Measurements from ENCODE around the gene C4BPA.
A peak's percentile ranks its signal among the peaks of the same experiment; 100 is the strongest.

The C4BPA gene

DNA sequence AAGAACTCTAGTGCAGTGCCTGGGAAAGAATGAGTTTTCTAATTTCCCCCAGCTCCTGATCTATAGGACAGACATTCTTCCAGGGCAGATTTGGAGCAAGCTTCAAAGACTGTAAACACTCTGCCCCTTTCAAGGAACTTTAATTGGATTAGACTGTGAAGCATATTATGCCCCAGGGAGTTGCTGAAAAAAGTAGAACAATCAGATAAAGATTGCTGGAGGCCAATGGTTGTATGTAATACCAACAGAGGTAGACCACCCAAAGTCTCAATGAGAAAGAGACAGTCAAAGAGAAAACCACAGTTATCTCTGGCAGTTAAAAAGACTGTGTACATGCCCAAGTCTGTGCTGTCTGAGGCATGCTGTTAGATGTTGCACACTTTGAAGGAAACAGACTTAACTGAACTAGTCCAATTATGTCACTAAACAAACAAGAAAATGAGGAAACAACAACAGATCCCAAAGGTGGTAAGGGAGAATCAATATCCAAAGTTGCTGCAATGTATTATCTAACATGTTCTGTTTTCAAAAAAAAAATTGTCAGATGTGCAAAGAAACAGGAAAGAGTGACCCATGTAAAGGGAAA is 24.4 kb downstream of the C4BPA start:
- peak; percentile 56 for DNase-seq

DNA sequence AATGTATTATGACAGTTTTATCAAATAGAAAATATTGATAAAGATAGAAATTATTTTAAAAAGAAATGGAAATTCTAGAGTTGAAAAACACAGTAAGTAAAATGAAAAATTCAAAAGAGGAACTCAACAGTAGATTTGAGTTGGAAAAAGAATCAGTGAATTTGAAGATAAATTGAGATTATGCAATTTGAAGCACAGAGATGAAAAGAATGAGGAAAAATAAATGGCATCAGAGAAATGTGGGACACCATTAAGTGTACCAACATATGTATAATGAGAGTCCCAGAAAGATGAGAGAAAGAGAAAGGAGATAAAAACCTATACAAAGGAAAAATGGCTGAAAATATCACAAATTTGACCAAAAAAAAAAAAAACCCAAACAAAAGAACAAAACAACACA is 25.0 kb downstream of the C4BPA start:
- no peak for DNase-seq

DNA sequence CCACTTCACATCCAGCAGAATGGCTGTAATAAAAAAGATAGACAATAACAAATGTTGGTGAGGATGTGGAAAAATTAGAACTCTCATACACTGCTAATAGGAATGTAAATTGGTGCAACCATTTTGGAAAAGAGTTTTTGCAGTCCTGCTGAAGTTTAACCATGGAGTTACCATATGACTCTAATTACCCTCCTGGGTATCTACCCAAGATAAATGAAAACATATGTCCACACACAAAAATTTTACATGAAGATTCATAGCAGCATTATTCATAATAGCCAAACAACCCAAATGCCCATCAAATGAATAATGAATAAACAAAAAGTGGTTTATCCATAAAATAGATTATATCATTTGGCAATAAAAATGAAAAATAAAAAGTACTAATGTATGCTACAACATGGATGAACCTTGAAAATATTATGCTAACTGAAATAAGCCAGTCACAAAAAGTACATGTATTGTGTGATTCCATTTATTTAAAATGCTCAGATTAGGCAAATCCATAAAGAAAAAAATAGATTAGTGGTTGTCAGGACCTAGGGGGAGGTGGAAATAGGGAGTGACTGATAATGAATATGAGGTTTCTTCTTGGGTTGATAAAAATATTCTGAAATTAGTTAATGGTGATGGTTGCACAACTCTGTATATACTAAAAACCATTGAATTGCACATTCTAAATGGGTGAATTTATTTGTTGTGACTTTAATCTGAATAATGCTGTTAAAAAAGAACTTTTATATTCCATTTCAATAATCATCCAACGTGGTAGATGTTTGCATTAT is 26.4 kb downstream of the C4BPA start:
- no peak for DNase-seq

DNA sequence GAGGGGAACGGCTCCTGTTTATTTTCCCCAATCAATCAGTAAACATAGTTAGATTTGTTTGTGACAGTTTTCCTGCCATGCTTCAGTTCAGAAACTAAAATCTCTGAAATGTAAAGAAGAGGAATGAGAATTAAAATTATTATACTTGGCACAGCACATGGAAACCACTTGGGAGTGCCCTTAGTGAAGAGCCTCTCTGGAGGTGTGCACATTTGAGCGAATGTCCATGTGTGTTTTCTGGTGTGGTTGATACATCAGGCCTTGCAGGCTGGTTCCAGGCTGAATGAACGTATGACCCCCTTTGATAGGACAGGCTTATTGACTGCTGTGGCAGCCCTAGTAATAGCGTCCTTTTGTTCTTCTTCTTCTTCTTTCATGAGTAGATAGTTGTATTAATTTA is 27.1 kb downstream of the C4BPA start:
- DNase-seq: no peak

DNA sequence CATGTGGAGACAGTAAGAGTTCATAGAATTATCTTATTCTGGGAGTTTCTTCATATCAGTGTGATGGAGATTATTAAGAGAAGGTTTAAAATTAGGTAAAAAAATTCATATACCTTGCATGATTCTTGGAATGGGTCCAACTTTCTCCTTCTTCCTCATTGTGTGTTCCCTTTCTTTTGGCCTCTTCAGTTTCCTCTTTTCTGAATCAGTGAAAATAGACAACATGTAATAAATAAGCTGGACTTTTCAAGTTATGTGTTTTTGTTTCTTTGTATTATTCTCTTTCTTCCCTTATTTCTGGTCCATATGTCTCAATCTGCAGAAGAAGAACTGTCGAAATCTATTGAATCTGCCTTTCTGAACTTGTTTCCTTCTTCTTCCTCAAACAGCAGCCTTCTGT is 30.5 kb downstream of the C4BPA start:
- no peak for DNase-seq

DNA sequence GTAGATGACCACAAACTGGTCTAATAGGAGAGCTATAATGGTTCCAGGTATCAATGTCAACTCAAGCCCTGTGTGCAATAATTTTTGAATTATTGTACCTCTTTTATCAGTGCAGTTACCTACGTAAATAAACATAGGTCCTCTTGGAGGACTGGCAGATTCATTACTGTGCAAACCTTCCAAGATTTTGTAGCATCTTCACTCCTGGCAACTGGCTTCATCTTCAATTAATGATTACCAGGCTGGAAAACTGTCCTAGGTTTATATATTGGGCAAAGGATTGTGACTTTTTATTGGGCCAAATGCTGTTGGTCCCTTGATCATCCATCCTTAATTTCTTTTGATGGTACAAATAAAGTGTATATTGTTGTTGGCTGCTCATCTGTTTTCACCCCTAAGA is 35.6 kb downstream of the C4BPA start:
- DNase-seq: no peak

DNA sequence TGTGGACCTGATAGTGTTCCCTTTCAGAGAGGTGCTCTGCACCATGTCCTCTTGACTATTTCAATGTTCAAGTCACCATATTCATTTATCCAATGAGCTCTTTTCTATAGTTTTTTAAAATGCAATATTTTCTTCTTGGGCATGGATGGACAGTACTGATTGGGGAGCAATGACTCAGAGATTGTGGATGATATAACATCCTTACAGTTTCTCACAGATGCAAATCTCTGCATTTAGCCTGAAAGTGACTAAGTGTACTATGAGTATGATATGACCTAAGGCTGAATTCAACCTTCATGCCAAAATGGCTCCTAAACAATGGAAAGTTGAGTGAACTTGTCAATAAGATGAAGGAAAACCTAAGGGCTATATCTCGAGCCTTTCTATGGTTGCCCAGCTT is 36.5 kb downstream of the C4BPA start:
- no peak for DNase-seq

DNA sequence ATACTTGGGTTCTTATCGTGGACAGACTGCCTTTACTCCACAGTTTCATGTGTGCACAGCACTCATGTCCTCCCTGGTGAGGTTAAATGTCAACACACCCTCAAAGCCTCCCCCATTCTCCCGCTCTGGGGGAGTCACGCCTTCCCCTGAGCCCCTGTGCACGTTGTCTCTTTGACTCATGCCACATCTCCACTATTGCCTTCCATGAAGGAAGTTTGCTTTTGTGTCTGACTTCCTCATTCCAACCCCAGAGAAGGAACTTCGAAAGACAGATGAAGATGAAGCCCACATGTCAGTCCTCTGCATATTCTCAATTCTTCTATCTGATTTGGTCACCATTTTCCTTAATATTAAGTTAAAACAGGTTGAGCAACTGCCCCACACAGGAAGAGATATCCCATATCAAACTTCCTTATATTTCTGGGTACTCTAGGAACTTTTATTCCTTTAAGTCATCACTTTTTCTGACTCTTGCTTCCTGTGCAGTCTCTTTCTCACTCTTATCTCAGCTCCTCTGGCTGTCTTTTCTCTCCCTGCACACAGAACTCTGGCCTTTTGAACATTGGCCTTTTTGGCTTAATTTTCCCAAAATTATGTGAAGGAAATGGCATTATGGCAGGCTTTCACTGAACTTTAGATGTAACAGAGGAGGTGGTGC is 41.5 kb downstream of the C4BPA start:
- DNase-seq: no peak

DNA sequence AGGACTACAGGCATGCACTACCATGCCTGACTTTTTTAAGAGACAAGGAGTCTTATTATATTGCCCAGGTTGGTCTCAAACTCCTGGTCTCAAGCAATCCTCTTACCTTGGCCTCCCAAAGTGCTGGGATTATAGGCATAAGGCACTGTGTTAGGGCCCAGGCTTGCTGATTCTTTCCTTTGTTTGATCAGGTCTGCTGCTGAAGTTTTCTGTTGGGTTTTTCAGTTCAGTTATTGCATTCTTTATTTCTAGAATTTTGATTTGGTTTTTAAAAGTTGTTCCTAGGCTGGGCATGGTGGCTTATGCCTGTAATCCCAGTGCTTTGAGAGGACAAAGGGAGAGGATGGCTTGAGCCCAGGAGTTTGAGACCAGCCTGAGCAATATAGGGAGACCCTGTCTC is 47.9 kb downstream of the C4BPA start:
- DNase-seq: no peak

DNA sequence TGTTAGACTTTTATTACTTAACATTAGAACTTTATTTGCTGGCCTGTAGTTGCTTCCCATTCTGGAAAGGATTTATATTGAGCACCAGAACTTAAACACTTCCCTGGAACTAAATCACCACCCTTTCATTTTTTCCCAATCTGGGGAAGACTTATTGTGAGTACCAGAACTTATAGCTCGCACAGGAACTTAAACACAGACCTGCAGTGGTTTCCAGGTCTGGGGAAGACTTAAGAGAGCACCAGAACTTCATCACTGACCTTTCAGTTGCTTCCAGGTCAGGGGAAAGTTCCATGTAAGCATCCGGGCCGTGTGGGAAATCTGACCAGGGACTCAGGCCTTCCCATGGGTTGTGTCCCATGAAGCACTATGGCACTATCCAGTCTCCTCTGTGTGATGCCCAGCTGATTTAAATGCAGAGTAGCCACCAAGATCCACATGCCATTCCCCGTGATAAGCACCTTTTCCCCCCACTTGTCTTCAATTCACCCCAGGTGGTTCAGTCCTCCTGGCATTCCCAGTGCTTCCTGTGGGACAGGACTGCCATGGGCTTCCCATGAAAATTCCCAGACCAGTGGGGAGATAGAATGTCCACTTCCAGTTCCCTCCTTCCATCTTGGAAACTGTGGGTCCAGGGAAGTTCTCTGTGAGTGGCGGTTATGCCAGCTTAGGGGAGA is 48.9 kb downstream of the C4BPA start:
- peak; percentile 8 for DNase-seq

DNA sequence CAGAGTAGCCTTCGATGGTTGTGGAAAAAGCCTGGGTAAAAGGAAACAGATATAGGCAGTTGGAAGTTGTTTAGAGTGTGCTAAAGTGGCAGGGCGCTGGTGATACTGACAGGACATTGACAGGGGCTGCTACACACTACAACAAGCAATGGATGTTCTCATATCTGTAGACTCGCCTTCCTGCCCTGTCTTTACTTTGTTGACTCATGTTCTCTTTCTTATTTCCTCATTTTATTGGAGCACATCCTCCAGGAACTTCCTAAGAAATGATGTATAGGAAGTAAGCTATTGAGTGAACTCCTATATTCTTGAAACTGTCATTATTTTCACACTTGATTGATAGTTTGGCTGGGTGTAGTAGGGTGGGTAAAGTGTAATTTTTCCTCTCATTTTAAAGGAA is 51.0 kb downstream of the C4BPA start:
- no peak for DNase-seq

DNA sequence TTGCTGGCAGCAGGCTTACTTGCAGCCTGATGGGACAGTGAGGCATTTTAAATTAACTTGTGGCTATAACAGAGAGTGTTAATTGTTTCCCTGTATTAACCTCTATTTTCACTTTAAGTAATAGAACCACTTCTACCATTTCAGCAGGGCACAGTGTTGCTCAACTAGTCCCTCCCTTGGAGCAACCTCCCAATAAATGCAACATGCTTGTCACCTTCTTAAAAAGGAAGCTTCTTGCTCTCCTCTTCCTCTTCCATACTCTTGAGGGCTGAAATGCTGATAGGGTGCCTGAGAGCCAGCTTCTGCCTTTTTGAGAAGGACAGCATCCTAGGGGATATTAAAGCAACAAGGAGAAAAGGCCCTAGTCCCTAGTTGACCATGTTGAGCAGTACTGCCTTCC is 52.1 kb downstream of the C4BPA start:
- no peak for DNase-seq

DNA sequence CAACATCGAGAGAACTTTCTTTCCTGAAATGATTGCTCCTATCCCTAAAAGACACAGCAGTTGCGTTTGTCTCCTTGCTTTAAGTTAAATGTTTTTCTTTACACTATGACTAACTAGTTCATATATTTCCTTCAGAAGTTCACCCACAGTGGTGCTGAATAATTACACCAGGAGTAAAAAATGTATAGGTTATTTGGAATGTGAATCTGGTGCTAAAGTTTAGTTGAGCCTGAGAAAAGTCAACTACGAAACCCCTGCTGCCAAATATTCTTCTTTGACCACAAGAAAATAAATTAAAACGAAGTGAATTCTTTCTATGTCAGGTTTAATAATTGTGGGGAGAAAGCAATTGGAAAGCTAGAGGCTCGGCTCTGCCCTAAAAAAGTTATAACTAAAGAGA is 52.8 kb downstream of the C4BPA start:
- no peak for DNase-seq

DNA sequence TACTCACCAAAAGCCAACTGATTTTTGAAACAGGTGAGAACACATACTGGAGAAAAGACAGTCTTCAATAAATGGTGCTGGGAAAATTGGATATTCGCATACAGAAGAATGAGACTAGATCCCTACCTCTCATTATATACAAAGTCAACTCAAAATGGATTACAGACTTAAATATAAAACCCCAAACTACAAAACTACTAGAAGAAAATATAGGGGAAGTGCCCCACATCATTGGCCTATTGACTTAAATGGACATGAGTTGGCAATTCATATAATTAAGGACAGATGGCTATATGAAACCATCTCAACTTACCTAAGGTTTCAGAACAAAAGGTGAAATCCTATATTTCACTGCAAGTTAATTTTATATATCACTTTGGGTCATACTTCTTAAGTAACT is 60.1 kb downstream of the C4BPA start:
- DNase-seq: no peak

DNA sequence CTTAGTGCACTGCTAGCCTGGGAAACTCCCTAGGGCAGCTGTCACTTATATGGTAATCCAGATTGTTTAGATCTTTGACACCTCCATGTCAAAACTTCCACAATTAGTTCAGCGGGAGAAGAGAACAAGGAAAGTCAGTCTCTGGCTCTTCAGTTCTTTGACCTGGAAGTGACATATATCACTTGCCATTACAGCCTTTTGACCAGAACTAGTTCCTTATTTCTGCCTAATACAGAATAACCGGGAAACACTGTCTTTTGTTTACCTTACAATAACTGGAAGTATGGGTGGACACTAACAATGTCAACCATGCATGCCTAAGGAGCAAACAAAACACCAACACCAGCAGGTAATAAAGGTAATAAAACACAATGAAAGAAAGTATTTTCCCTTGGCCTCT is 68.3 kb downstream of the C4BPA start:
- no peak for DNase-seq

DNA sequence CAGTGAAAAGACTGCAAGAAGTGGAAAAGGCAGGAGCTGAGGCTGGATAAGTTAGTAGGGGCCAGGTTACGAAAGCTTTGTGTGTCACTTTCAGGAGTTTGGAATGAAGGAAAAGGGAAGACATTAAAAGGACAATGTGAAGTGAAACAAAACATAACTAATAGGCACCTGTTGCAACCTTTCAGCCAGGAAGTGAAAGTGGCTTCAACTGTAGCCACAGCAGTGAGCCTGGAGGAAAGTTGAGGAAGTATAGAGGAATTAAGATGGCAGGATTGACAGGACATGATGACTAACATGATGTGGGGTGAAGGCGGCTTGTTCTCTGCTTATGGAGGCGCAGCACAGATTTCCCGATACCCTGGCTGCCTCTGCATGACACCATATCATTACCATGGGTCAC is 68.9 kb downstream of the C4BPA start:
- DNase-seq: no peak

DNA sequence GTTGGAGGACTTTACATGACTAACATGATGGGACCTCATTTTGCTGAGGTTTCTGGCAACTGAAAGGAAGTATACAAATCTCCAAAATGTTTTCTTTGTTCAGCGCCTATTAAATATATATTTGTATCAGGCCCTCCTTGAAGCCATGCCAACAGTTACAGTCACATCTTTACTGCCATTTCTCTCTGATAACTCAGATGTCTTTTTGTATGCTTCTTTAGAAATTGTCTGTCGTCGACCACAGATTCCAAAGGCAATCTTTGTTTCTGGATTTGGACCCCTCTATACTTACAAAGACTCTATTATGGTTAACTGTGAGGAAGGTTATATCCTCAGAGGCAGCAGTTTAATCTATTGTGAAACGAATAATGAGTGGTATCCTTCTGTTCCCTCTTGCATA is 69.4 kb downstream of the C4BPA start:
- DNase-seq: no peak

DNA sequence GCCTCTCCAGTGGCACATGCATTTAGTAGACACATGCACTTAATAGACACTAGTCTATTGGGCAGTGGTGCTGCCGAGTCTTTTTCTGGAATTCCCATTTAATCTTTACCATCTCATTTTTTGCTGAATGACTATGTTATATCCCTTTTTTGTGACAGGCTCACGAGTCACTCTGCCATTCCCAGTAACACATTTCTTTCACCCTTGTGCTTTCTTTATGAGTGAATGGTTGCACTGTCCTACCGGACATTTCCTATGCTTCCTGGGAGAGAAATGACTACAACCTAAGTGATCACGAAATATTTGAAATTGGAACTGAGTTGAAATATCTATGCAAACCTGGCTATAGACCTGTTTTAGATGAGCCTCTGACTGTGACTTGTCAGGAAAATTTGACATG is 70.9 kb downstream of the C4BPA start:
- no peak for DNase-seq

DNA sequence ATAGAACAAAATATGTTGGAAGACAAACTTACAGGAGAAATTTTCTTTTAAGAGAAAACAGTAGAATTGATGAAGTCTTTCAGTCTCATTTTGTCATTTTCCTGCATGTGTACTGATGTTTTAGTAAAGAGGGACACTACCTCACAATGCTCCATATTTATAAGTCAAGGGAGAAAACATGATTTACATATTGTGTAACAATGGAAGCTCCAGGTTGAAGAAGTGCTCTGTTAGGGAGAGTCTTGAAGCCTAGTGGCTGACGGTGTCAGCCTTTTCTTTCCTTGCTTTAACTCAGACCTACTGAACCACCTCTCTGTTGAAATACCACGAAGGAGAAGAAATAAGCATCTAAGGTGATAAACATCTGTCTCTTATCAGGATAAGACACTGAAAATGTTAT is 75.0 kb downstream of the C4BPA start:
- no peak for DNase-seq

DNA sequence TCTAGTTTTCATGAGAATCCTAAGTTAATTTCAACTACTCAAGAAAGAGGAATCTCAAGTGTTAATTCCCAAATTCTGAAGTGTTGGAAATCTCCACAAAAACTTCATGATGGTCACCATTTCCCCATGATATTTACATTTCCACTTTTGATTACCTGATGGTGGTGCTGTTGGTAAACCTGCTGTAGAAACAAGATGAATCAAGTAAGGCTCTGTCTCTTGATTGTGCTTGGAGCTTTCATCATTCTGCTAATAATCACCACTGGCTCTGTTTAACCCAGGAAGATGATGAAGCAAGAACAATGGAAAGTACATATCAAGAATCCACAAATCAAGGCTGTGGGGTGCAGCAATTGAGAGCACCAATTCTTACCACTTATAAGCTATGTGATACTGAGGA is 77.8 kb downstream of the C4BPA start:
- DNase-seq: no peak

DNA sequence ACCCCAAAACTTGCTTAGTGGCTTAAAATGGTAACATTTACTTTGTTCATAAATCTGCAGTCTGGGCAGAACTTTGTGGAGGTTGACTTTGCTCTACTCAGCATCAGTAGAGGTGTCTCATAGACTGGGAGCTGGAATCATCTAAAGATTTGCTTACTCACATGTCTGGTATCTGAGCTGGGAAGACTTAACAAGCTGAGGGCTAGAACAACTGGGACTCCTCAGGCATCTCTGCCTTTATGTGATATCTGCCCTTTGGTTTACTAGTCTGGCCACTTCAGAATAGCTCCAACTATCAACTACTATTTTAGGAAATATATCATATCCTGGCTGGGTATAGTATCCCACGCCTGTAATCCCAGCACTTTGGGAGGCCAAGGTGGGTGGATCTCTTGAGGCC is 82.5 kb downstream of the C4BPA start:
- no peak for DNase-seq

DNA sequence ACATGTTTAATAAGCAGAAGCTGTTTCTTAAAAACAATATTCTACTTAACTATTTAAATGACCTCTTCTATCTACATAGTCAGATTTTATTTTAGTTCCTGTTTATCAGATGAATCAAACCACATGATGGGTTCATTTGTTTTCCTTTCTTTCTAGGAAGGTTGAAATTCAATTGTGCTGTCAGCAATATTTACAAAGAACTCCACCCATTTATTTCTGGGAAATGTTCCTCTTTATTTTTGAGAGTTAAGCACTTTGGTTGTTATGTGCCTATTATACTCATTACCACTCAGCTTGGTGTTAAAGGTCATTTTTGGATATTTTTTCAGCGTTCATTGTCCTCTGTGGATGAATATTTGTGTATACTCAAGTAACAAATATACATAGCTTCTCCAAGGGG is 84.9 kb downstream of the C4BPA start:
- DNase-seq: no peak

DNA sequence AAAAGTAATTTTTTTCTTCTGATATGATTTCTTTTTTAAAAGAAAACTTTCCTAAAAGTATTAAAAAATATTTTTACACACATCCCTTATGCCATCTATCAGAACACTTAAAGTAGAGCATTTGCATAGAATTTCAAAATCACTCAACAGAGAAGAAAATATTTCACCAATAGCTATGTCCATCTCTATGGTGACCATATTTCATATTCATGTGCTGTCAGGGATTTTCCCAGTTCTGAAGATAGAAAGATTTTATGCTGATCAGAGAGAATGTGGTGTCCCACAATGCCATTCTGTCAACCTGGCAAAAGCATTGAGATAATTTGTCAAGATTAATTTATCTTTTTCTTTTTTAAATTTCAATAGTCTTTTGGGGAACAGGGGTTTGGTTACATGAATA is 87.0 kb downstream of the C4BPA start:
- no peak for DNase-seq

DNA sequence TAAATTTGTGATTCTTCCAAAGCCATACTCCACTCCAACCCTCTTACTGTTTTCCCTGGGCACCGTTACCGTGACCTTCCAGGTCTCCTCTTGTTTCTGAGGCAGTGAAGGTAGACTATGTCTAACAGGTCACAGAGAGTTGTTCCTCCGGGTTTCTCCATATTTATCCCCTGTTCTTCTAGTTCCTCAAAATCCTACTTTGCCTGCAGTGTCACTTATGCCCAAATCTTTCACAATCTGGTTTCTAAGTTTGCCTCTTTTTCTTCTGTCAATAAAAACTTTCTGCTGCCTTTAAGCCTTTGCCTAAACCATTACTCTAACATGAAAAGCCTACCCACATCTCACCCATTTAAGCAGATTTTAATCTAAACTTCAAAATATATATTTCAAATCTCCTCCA is 87.7 kb downstream of the C4BPA start:
- no peak for DNase-seq

All from NCI-H82 (cell line).